Measurements from ENCODE around the gene RNF212B. TPM values are rescaled to one million over a fixed set of nuclear protein-coding genes. Genes with fewer than 3 reads are reported as not detected.

The RNF212B gene, protein sequence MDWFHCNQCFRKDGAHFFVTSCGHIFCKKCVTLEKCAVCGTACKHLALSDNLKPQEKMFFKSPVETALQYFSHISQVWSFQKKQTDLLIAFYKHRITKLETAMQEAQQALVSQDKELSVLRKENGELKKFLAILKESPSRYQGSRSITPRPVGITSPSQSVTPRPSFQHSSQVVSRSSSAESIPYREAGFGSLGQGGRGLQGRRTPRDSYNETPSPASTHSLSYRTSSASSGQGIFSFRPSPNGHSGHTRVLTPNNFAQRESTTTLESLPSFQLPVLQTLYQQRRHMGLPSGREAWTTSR
- not detected in 5 replicates for total RNA-seq (2022; extraction: Qiagen RNA extraction)

GRCh38 chr14:23237772-23238594 is at the start of gene RNF212B:
Gene RNF212B (plus strand): TSS chr14:23237936. CDS start chr14:23240346, 2,410 bp downstream.

DNA sequence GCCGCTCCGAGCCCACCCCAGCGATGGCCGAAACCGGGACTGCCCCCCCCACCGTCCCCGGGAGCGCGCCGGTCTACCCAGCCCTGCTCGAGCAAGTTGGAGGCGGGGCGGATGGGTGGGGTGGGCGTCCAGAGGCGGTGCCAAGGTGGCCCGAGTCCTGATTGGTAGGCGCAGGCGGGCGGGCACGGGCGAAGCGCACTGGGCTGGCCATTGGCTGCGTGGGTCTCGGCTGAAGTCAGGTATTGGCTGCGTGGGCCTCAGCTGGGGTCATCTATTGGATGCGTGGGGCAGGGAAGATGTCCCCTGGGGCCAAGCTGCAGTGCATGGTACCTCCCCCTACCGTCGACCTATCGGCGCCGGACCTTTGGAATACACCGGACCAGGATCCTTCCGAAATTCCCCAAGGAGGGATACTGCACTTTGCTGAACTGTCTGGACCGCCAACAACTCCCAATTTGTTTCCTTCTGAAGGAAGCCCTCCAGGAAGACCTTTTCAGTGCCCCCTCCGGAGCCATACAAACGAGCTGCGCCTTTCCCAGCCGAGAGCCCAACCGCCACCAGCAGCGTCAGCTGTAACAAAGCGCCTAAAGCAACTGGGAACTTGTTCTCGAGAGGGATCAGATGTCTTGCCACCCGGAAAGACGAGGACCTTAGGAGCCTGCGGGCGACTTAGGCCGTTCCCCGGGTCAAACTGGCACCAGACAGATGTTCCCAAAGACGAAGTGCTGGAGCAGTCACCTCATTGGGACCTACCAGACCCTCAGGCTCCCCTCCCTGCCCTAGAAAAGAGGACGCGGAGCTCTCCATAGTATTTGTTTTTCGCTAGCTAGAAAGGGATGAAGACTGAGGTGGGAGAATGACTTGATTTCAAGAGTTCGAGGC is 48.5 kb downstream of the RNF212B start, which contains the start of gene HOMEZ:
HOMEZ (minus strand) TSS at position 113 of the 882 bp plus-strand sequence. CDS start 180 bp downstream, outside the sequence.

DNA sequence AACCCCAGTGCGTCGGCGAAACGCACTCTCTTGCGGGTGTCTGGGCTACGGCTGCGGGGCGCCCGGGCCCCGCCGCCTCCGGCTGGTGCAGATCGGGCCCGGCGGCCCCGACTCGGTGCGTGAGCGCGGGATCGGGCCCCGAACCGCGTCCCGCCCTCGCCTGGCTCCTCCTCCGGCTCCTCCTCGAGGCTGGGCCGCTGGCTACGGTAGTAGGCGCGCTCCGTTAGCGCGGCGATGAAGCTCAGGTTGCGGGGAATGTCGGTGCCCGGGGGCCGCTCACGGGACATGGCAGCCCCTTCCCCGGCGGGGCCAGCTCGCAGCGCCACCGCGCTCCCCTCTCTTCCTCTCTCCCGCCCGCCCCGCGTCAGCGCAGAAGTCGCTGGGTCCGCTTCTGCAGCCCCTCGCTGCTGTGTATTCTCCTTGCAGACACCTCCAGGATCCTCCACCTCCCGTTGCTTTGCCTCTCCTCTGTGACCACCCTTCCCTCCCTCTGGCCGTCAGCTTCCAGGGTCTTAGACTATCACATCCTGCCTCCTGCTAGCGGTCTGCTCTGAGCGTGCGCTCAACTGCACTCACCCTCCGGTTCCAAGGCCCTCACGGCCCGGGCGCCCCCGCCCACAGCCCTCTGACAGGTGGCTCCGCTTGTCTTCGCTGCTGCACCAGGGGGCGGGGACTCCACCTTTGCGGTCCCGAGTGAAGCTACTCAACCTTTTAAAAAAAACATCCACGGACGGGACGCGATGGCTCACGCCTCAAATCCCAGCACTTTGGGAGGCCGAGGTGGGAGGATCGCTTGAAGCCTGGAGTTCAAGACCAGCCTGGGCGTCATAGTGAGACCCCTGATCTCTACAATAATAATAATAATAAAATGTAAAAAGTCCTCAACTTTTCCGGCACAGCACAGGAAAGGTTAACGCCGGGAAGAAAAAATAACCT is 64.8 kb downstream of the RNF212B start, which contains the start of gene PPP1R3E:
PPP1R3E (minus strand) TSS at position 570 of the 936 bp plus-strand sequence; CDS start at position 287, 283 bp downstream.

GRCh38 chr14:23306412-23307145 is 68.8 kb downstream of the RNF212B start, which contains the start of gene BCL2L2:
Gene BCL2L2 (plus strand): TSS chr14:23306833. CDS start chr14:23307768, 935 bp downstream.

GRCh38 chr14:23320584-23321571 is 83.1 kb downstream of the RNF212B start, which contains the start of gene PABPN1:
Gene PABPN1 (plus strand): TSS chr14:23321457. CDS start chr14:23321470, 13 bp downstream.

Other genes with a start within 250 kb of the RNF212B start
- gene C14orf93, start 227.8 kb upstream of the RNF212B start, total RNA-seq (2022; extraction: Qiagen RNA extraction): 2.9 to 3.8 TPM (median 3.7 TPM) in 5 replicates
- gene PSMB5, start 203.0 kb upstream of the RNF212B start, total RNA-seq (2022; extraction: Qiagen RNA extraction): 293 to 335 TPM (median 321 TPM) in 5 replicates
- gene PSMB11, start 195.7 kb upstream of the RNF212B start, total RNA-seq (2022; extraction: Qiagen RNA extraction): not detected in 5 replicates
- gene CDH24, start 180.4 kb upstream of the RNF212B start, total RNA-seq (2022; extraction: Qiagen RNA extraction): 3.0 to 5.9 TPM (median 5.2 TPM) in 5 replicates
- 98.4 to 109 TPM (median 104 TPM) in 5 replicates for gene ACIN1, start 142.8 kb upstream of the RNF212B start, total RNA-seq (2022; extraction: Qiagen RNA extraction)
- 85.2 to 110 TPM (median 105 TPM) in 5 replicates for gene C14orf119, start 142.4 kb upstream of the RNF212B start, total RNA-seq (2022; extraction: Qiagen RNA extraction)
- gene CIROP, start 132.9 kb upstream of the RNF212B start, total RNA-seq (2022; extraction: Qiagen RNA extraction): not detected in 5 replicates
- gene CEBPE, start 118.7 kb upstream of the RNF212B start, total RNA-seq (2022; extraction: Qiagen RNA extraction): not detected in 5 replicates
- 0.47 to 0.73 TPM (median 0.55 TPM) in 5 replicates for gene SLC7A8, start 54.3 kb upstream of the RNF212B start, total RNA-seq (2022; extraction: Qiagen RNA extraction)
- gene HOMEZ, start 48.2 kb downstream of the RNF212B start, total RNA-seq (2022; extraction: Qiagen RNA extraction): 6.2 to 10.2 TPM (median 9.1 TPM) in 5 replicates
- gene PPP1R3E, start 64.9 kb downstream of the RNF212B start, total RNA-seq (2022; extraction: Qiagen RNA extraction): 2.9 to 4.8 TPM (median 4.0 TPM) in 5 replicates
- gene BCL2L2, start 68.9 kb downstream of the RNF212B start, total RNA-seq (2022; extraction: Qiagen RNA extraction): 17.7 to 23.3 TPM (median 20.7 TPM) in 5 replicates
- gene PABPN1, start 83.5 kb downstream of the RNF212B start, total RNA-seq (2022; extraction: Qiagen RNA extraction): 139 to 159 TPM (median 152 TPM) in 5 replicates
- gene SLC22A17, start 115.0 kb downstream of the RNF212B start, total RNA-seq (2022; extraction: Qiagen RNA extraction): 5.4 to 8.8 TPM (median 7.3 TPM) in 5 replicates
- not detected in 5 replicates for gene EFS, start 127.2 kb downstream of the RNF212B start, total RNA-seq (2022; extraction: Qiagen RNA extraction)
- gene IL25, start 134.9 kb downstream of the RNF212B start, total RNA-seq (2022; extraction: Qiagen RNA extraction): not detected in 5 replicates
- not detected in 5 replicates for gene CMTM5, start 139.1 kb downstream of the RNF212B start, total RNA-seq (2022; extraction: Qiagen RNA extraction)
- gene MYH6, start 170.3 kb downstream of the RNF212B start, total RNA-seq (2022; extraction: Qiagen RNA extraction): not detected in 5 replicates
- gene MYH7, start 197.7 kb downstream of the RNF212B start, total RNA-seq (2022; extraction: Qiagen RNA extraction): not detected in 5 replicates
- gene NGDN, start 231.8 kb downstream of the RNF212B start, total RNA-seq (2022; extraction: Qiagen RNA extraction): 56.9 to 78.2 TPM (median 60.9 TPM) in 5 replicates

Measured in A549 treated with CORT108297 at 1 μM for 4 hours (cell line).